ENCODE results near the gene CCDC198.

GRCh38 chr14:57498659-57499058, 5.0 kb upstream of the CCDC198 start:
- no peak for TF ChIP-seq CTCF (IDR thresholded peaks at IDR 0.05; ENCODE audit: low read depth, low read length, poor library complexity, severe bottlenecking)
- no peak for TF ChIP-seq EZH2phosphoT487 (IDR thresholded peaks at IDR 0.05; ENCODE audit: borderline replicate concordance, low read length)

Data from DOHH2 (cell line).